ENCODE results near the gene FMO2. TPM values are rescaled to one million over a fixed set of nuclear protein-coding genes. Genes with fewer than 3 reads are reported as not detected.

FMO2 gene, protein sequence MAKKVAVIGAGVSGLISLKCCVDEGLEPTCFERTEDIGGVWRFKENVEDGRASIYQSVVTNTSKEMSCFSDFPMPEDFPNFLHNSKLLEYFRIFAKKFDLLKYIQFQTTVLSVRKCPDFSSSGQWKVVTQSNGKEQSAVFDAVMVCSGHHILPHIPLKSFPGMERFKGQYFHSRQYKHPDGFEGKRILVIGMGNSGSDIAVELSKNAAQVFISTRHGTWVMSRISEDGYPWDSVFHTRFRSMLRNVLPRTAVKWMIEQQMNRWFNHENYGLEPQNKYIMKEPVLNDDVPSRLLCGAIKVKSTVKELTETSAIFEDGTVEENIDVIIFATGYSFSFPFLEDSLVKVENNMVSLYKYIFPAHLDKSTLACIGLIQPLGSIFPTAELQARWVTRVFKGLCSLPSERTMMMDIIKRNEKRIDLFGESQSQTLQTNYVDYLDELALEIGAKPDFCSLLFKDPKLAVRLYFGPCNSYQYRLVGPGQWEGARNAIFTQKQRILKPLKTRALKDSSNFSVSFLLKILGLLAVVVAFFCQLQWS
- polyA plus RNA-seq (2012; ENCODE audit: missing spikeins), result not detected

DNA sequence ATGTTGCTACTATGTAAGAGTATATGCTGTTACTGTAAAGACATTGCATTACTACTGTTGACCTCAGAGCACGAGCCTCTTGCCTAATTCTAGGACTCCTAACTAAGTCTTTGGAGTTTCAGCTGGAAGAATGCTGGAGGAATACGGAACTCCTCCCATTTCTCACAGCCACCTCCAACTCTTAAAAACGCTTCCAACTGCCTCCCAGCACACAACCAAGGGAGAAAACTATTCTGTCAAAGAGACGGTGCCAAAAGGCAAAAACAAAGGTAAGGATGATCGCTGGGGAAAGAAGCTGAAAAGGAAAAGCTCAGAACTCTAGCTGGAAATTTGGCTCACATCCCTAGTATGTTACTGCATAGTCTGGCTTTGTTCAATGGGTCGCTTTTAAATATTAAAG, at the start of gene FMO2:
Gene FMO2 (plus strand): TSS at position 210 of the 400 bp plus-strand sequence. CDS start 414 bp downstream, outside the sequence.
- TF ChIP-seq POLR2AphosphoS5 (IDR thresholded peaks at IDR 0.05; ENCODE audit: low read depth, low read length), result no peak
- no peak for TF ChIP-seq POLR2A (IDR thresholded peaks at IDR 0.05; ENCODE audit: low read depth, low read length)
- no peak for TF ChIP-seq TAF1 (IDR thresholded peaks at IDR 0.05; ENCODE audit: borderline replicate concordance, low read depth, low read length)
- FAIRE-seq, result no peak
- no peak for DNase-seq (ENCODE audit: insufficient read length)

DNA sequence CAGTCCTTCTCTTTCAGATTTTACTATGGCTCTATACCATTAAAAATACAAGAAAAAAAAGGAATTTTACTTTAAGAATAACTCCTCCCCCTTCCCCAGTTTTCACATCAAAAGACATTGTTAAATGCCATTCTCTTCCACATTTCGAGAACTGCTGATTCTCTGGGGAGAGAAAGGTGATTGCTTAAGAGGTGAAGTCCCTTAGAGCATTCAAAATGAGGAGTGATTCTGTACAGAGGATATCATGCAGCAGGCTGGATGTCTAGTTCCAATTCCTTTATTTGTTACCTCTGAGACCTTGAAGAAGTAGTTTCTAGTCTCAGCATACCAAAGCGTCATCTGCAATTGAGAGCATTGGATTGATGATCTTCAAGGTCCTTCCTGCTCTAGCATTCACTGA, 47.5 kb upstream of the FMO2 start:
- FAIRE-seq (no peak), DNase-seq (ENCODE audit: insufficient read length) (no peak)

DNA sequence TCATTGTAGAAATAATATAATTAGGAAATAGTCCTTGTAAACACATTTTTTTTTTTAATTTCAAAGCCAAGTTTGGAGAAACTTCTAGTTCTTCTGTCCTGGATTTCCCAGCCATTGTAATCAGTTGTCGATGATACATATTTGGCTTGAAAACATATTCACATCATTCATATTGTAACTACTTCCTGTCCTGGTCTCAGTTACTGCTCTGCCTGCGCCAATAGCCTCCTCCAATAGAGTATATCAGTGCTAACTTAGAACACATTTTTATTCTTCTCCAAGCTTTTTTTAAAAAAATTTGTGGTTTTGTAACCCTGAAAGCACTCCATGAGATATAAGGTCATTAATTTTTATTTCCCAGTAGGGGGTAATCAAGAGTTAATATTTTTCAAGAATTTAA, 46.1 kb upstream of the FMO2 start:
- FAIRE-seq (no peak), DNase-seq (ENCODE audit: insufficient read length) (no peak)
- TF ChIP-seq TAF1 (IDR thresholded peaks at IDR 0.05; ENCODE audit: borderline replicate concordance, low read depth, low read length) (no peak), POLR2A (IDR thresholded peaks at IDR 0.05; ENCODE audit: low read depth, low read length) (no peak), POLR2AphosphoS5 (IDR thresholded peaks at IDR 0.05; ENCODE audit: low read depth, low read length) (no peak)

More for the DNA sequence above, 47.5 kb upstream of the FMO2 start:
- TF ChIP-seq TAF1 (IDR thresholded peaks at IDR 0.05; ENCODE audit: borderline replicate concordance, low read depth, low read length) (no peak), POLR2AphosphoS5 (IDR thresholded peaks at IDR 0.05; ENCODE audit: low read depth, low read length) (no peak), POLR2A (IDR thresholded peaks at IDR 0.05; ENCODE audit: low read depth, low read length) (no peak)

DNA sequence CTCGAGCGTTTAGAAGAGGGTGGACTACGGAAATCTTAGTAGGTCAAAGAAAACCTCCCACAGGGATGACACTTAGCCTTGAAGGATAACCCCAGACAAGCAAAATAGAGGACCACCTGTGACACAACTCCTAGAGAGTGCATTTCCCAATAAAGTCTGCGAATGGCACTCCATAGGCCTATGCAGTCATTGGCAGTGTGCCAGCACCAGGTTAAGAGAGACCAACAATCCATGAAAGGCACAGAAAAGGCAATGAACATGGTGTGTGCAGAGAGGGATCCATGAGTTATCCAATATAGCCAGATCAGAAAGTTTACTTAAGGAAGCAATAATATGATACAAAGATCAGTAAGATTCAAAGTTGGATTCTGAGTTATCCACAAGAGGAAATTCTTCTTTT, 45.2 kb upstream of the FMO2 start:
- DNase-seq (ENCODE audit: insufficient read length) (no peak), FAIRE-seq (no peak)
- no peak for TF ChIP-seq POLR2A (IDR thresholded peaks at IDR 0.05; ENCODE audit: low read depth, low read length)
- no peak for TF ChIP-seq TAF1 (IDR thresholded peaks at IDR 0.05; ENCODE audit: borderline replicate concordance, low read depth, low read length)
- TF ChIP-seq POLR2AphosphoS5 (IDR thresholded peaks at IDR 0.05; ENCODE audit: low read depth, low read length), result no peak

DNA sequence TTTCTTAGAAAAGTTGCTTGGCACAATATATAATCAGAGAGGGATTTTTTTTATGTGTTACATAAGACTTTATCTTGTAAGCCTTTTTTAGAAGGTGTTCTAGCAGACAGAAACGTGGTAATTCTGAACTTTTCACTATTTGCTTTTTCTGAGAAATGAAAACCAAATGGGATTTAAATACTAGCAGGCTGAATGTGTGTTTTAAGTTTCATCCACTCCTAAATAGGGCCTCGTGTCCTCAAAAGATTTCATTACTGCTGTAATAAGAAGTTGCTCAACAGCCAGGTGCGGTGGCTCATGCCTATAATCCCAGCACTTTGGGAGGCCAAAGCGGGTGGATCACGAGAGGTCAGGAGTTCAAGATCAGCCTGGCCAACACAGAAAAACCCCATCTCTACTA, 44.7 kb upstream of the FMO2 start:
- TF ChIP-seq TAF1 (IDR thresholded peaks at IDR 0.05; ENCODE audit: borderline replicate concordance, low read depth, low read length), result no peak
- TF ChIP-seq POLR2A (IDR thresholded peaks at IDR 0.05; ENCODE audit: low read depth, low read length), result no peak
- TF ChIP-seq POLR2AphosphoS5 (IDR thresholded peaks at IDR 0.05; ENCODE audit: low read depth, low read length), result no peak
- DNase-seq (ENCODE audit: insufficient read length) (no peak), FAIRE-seq (no peak)

DNA sequence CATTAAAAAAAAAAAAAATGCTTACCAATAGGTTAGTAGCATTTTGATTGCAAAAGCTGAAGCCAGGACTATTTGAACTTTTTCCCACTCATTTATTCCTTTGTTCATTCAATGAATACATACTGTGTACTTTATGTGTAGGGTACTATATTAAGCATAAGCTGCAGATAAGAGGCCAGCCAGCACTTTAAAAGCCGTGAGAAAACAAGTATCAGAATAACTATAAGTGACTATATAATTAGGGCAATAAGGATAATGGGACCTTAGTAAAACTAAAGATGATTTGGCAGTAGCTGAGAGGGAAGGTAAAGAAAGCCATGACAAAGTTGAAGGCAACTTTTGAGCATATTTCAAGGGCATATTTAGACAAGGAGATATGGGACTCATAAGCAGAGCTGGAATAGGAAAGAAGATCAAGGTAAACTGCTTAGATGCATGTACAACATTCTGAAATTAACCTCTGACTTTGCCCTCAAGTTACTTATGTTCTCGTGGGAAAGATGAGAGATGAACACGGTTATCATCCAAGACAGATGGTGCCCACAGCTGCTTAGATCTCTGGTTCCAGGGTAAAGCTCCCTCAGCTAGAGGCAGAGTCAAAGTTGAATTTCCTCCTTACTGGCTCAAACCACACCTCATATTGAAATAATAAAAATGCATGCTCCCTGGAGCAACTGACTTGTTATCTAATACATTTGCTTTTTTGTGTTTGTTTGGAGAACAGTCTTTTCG, 44.0 kb upstream of the FMO2 start:
- TF ChIP-seq POLR2A (IDR thresholded peaks at IDR 0.05; ENCODE audit: low read depth, low read length) (no peak), POLR2AphosphoS5 (IDR thresholded peaks at IDR 0.05; ENCODE audit: low read depth, low read length) (no peak), TAF1 (IDR thresholded peaks at IDR 0.05; ENCODE audit: borderline replicate concordance, low read depth, low read length) (no peak)
- FAIRE-seq (no peak), DNase-seq (ENCODE audit: insufficient read length) (no peak)

DNA sequence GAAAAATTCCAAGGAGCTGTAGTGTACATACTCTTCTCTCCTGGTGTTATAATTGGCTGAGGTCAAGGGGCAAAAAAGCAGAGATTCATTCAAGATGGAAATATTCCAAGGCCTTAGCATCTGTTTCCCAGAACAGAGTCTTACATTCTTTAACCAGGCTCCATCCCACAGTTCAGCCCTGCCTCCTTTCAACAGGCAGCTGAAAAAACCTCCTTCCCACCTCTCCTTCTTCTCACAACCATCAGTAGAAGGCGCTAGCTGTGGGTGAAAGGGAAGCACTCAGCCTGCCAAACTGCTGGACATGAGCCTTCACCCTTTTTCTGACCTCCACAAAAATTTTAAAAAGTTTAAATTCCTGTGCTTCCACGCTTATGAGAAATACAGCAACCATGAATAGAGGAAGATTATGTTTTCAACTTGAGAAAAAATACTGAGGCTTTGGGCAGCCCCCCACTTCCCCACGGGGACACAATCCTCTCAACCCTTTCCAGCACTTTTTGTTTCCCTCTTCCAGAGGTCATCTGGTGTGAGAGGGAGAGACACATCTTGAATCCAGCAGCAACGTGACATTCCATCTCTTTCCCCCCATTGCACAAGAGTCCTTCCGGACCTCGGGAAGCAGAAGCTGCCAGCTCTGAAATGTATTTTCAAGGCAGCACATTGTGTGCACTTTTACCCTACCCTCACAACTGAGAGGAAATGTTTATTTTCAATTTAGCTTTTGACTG, 43.2 kb upstream of the FMO2 start:
- DNase-seq (ENCODE audit: insufficient read length) (no peak), FAIRE-seq (no peak)
- TF ChIP-seq POLR2A (IDR thresholded peaks at IDR 0.05; ENCODE audit: low read depth, low read length) (no peak), POLR2AphosphoS5 (IDR thresholded peaks at IDR 0.05; ENCODE audit: low read depth, low read length) (no peak), TAF1 (IDR thresholded peaks at IDR 0.05; ENCODE audit: borderline replicate concordance, low read depth, low read length) (no peak)

DNA sequence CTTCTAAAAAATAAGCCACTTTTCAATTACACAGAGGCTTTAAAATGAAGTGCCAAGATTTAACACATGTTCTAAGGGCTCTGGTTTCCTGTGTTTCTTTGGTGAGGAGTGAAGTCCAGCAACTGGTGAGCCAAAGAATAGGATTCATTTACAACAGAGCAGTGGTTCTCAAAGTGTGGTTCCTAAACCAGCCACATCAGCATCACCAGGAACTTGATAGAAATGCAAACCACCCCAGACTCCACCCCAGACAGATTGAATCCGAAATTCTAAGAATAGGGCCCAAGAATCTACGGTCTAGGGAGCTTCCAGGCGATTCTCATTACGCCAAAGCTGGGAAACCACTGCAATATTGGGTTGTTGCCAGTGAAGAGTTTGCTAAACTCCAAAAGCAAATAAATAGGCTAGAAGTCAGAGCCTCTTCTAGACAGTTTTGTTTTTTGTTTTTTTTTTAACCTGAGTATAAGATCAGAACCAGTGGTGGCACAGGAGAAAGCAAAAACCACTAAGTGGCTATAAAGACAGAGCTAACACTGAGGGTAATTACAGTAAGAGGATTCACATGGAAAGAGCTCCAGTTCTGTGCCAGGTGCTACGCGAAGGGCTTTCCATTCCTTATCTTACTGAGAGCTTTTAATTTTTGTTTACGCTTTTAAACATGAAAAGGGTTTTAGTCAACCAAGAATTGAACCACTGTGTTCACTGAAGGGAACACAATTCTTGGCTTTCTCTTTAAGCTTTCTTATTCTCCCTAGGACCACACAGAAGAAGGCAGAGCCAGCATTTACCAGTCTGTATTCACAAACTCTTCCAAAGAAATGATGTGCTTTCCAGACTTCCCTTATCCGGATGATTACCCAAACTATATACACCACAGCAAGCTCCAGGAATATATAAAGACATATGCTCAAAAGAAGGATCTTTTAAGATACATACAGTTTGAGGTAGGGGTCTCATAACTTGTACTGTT, 42.4 kb upstream of the FMO2 start:
- no peak for FAIRE-seq
- no peak for TF ChIP-seq TAF1 (IDR thresholded peaks at IDR 0.05; ENCODE audit: borderline replicate concordance, low read depth, low read length)
- no peak for TF ChIP-seq POLR2A (IDR thresholded peaks at IDR 0.05; ENCODE audit: low read depth, low read length)
- TF ChIP-seq POLR2AphosphoS5 (IDR thresholded peaks at IDR 0.05; ENCODE audit: low read depth, low read length), result no peak
- DNase-seq (ENCODE audit: insufficient read length), result no peak

DNA sequence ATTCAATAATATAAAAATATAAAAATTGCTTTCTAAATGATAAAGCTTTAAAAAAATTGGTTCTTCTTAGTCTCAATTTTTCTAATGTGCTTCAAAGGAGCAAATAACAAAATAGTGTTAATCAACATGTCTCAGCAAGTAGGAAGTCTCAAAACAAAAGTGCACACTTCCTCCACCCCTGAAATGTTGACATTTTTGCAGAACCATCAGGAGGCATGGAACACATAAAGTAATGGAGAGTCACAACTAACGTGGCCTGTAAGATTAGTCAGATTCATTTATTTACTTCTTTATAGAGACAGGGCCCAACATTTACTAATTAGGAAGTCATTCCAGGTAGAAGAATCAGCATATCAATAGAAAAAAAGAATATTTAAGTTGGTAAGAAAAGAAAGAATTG, 34.9 kb upstream of the FMO2 start:
- TF ChIP-seq POLR2A (IDR thresholded peaks at IDR 0.05; ENCODE audit: low read depth, low read length) (no peak), TAF1 (IDR thresholded peaks at IDR 0.05; ENCODE audit: borderline replicate concordance, low read depth, low read length) (no peak), POLR2AphosphoS5 (IDR thresholded peaks at IDR 0.05; ENCODE audit: low read depth, low read length) (no peak)
- DNase-seq (ENCODE audit: insufficient read length) (no peak), FAIRE-seq (no peak)

DNA sequence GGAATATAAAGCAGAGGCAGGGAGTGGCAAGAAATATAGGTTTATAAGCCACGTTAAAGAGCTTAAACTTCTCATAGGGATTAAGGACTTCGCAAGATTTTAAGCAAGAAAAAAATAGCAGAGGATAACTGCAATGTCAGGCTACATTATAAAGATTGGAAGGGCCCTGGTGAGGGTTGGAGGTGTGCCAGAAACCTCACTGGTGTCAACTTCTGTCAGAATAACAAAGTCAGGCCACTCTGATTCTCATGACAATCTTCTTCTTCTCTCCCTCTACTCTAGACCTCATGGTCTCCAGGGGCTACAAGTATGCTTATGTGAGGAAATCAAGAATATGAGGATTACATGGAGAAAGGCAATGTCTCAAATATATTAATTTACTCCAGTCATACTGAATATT, 32.6 kb upstream of the FMO2 start:
- FAIRE-seq (no peak), DNase-seq (ENCODE audit: insufficient read length) (no peak)
- no peak for TF ChIP-seq TAF1 (IDR thresholded peaks at IDR 0.05; ENCODE audit: borderline replicate concordance, low read depth, low read length)
- TF ChIP-seq POLR2A (IDR thresholded peaks at IDR 0.05; ENCODE audit: low read depth, low read length), result no peak
- no peak for TF ChIP-seq POLR2AphosphoS5 (IDR thresholded peaks at IDR 0.05; ENCODE audit: low read depth, low read length)
